K562 (cell line): ENCODE data around the gene MARCKSL1. TPM values are rescaled to one million over a fixed set of nuclear protein-coding genes. Genes with fewer than 3 reads are reported as not detected.
A peak's percentile ranks its signal among the peaks of the same experiment; 100 is the strongest.

Experiments used
- BRD4 ChIP-seq: fragments of 200-600 bp; sonication (generic); IDR thresholded peaks from 2 replicates; pipeline ENCODE4 v1.6.1; 2017; ENCODE audit warnings: inconsistent platforms
- CBFA2T2 ChIP-seq: fragments of 450-650 bp; conservative IDR thresholded peaks from 2 replicates; pipeline ENCODE4 v1.6.1; 2017; ENCODE audit warnings: mild to moderate bottlenecking
- CBFB ChIP-seq: sonication (generic); formaldehyde crosslinking; IDR thresholded peaks from 2 replicates; pipeline ENCODE4 v1.4.0; 2020; ENCODE audit warnings: mild to moderate bottlenecking, missing genetic modification reagents
- CREM ChIP-seq: IDR thresholded peaks from 2 replicates; pipeline ENCODE4 v1.6.1; 2014; ENCODE audit warnings: antibody characterized with exemption, low read depth
- DEAF1 ChIP-seq: fragments of 450-650 bp; formaldehyde crosslinking; IDR thresholded peaks from 2 replicates; pipeline ENCODE4 v1.4.0; 2020; ENCODE audit warnings: mild to moderate bottlenecking, moderate library complexity
- EGR1 ChIP-seq: fragments of 450-650 bp; conservative IDR thresholded peaks from 2 replicates; pipeline ENCODE4 v1.6.1; 2017; ENCODE audit warnings: mild to moderate bottlenecking
- EP300 ChIP-seq: IDR thresholded peaks from 2 replicates; pipeline ENCODE4 v1.6.1; 2012; ENCODE audit warnings: low read length, improper control_type of control experiment
- FOS ChIP-seq: IDR thresholded peaks from 3 replicates; pipeline ENCODE4 v1.6.1; 2011; ENCODE audit not compliant: insufficient read length; ENCODE audit errors: extremely low read depth
- GATAD2B ChIP-seq: fragments of 450-650 bp; IDR thresholded peaks from 2 replicates; pipeline ENCODE4 v1.6.1; 2017; ENCODE audit warnings: mild to moderate bottlenecking, borderline replicate concordance
- HNRNPLL ChIP-seq: fragments of 200-400 bp; formaldehyde crosslinking; IDR thresholded peaks from 2 replicates; pipeline ENCODE4 v1.6.1; 2017; ENCODE audit warnings: low read length, low read depth, mild to moderate bottlenecking; ENCODE audit not compliant: poor library complexity, severe bottlenecking
- KDM1A ChIP-seq, 2 experiments: fragments of 450-650 bp; IDR thresholded peaks; 2 replicates each; pipeline ENCODE4 v1.6.1; 2016; ENCODE audit warnings: mild to moderate bottlenecking in 2 of 2
- PML ChIP-seq: IDR thresholded peaks from 2 replicates; pipeline ENCODE4 v1.6.1; 2012; ENCODE audit warnings: low read length, inconsistent platforms
- RREB1 ChIP-seq: fragments of 250-450 bp; sonication (Bioruptor Pico); IDR thresholded peaks from 2 replicates; pipeline ENCODE4 v1.4.0; 2020
- SFPQ ChIP-seq: fragments of 200-400 bp; formaldehyde crosslinking; IDR thresholded peaks from 2 replicates; pipeline ENCODE4 v1.6.1; 2017; ENCODE audit warnings: mild to moderate bottlenecking, low read depth, low read length, moderate library complexity
- SIN3B ChIP-seq: fragments of 450-650 bp; IDR thresholded peaks from 2 replicates; pipeline ENCODE4 v1.6.1; 2017; ENCODE audit warnings: low read depth, mild to moderate bottlenecking, moderate library complexity
- SNAPC5 ChIP-seq: fragments of 250-450 bp; sonication (Bioruptor Pico); IDR thresholded peaks from 2 replicates; pipeline ENCODE4 v1.8.0; 2021; ENCODE audit warnings: moderate library complexity, mild to moderate bottlenecking, inconsistent platforms
- STAT5A ChIP-seq: IDR thresholded peaks from 2 replicates; pipeline ENCODE4 v1.6.1; 2012; ENCODE audit warnings: low read length, inconsistent platforms, borderline replicate concordance
- XRCC3 ChIP-seq: fragments of 450-650 bp; IDR thresholded peaks from 2 replicates; pipeline ENCODE4 v1.6.1; 2017; ENCODE audit warnings: mild to moderate bottlenecking, moderate library complexity
- YY1 ChIP-seq, 3 experiments: IDR thresholded peaks; 2 replicates each; pipeline ENCODE4 v1.6.1; 2011; ENCODE audit warnings: low read length in 2 of 3, mild to moderate bottlenecking in 2 of 3, moderate library complexity in 2 of 3, borderline replicate concordance in 1 of 3, control low read depth in 1 of 3, low read depth in 1 of 3; ENCODE audit not compliant: insufficient read depth in 3 of 3, insufficient replicate concordance in 2 of 3, control insufficient read depth in 1 of 3, insufficient read length in 1 of 3; ENCODE audit errors: extremely low read depth in 1 of 3
- ZFX ChIP-seq: sonication (generic); formaldehyde crosslinking; IDR thresholded peaks from 2 replicates; pipeline ENCODE4 v1.8.0; 2022; ENCODE audit warnings: mild to moderate bottlenecking, missing genetic modification reagents, moderate library complexity
- polyA plus RNA-seq, 8 experiments: library from polyadenylated mRNA; depleted of rRNA in 4 of 8; stranded (reverse) in 5 of 8; unstranded in 3 of 8; fragments of >200 nt; fragmentation: Nextera tagmentation in 2 of 8; fragmentation: Illumina TruSeq in 1 of 8; extraction: Ambion mirVana in 2 of 8; extraction: Trizol in 1 of 8; gene quantifications; 2 replicates each; pipeline versions ENCODE4 v1.2.1 to v1.2.3, GENCODE V29; 2011 to 2014; ENCODE audit warnings: inconsistent platforms in 1 of 8, missing spikeins in 1 of 8
- total RNA-seq, 7 experiments: library from RNA; depleted of rRNA in 6 of 7; stranded (reverse); fragments of >200 nt in 6 of 7; fragmentation: Illumina TruSeq in 2 of 7; extraction: Trizol in 2 of 7; gene quantifications; 2 replicates each; pipeline versions ENCODE4 v1.2.1 to v1.2.3, GENCODE V29; 2011 to 2021; ENCODE audit warnings: low replicate concordance in 1 of 7

The MARCKSL1 gene
- total and polyA plus RNA-seq, 9 of the 15 experiments (the other 6 are each of a cell fraction or from before 2014, with no cell fraction given), result 14.7 to 325 (median 155) TPM

GRCh38 chr1:32307324-32307723 lies 28.7 kb downstream of the MARCKSL1 start (continued):
- no peak for TF ChIP-seq RREB1 (CRISPR knock-in tag)
- peak; percentile 62 for TF ChIP-seq CBFA2T2
- TF ChIP-seq CREM, result peak; percentile 28; the same call in 1 of the 2 replicates
- TF ChIP-seq SNAPC5 (CRISPR knock-in tag), result no peak
- TF ChIP-seq STAT5A, result peak; percentile 47; the same call in 1 of the 2 replicates
- no peak for TF ChIP-seq SFPQ
- 0 out of 2 replicates have a peak, but pooled peaks have one; percentile 24 for TF ChIP-seq PML
- peak; percentile 81 for TF ChIP-seq EP300
- TF ChIP-seq DEAF1 (CRISPR knock-in tag), result no peak
- TF ChIP-seq SIN3B, result no peak
- TF ChIP-seq XRCC3, result no peak
- TF ChIP-seq CBFB (CRISPR knock-in tag), result no peak
- TF ChIP-seq EGR1, result peak; percentile 60; the same call in 1 of the 2 replicates
- TF ChIP-seq HNRNPLL, result no peak
- no peak for TF ChIP-seq ZFX
- TF ChIP-seq YY1 (IDR thresholded peaks at IDR 0.05; ENCODE audit: borderline replicate concordance in 1 of 3, control insufficient read depth in 1 of 3, extremely low read depth in 1 of 3, insufficient read depth in 3 of 3, insufficient read length in 1 of 3, insufficient replicate concordance in 2 of 3, low read depth in 1 of 3, low read length in 2 of 3), result no peak
- 0 out of 4 replicates have a peak, but pooled peaks of 1 of the 2 experiments have one; percentile 14 for TF ChIP-seq KDM1A (IDR thresholded peaks at IDR 0.05)
- TF ChIP-seq FOS, result peak; percentile 83
- TF ChIP-seq BRD4, result no peak
- peak; percentile 51; the same call in 1 of the 2 replicates for TF ChIP-seq GATAD2B
